Natural killer cell (primary cell): Measurements from ENCODE around the gene DHRS2. TPM values are rescaled to one million over a fixed set of nuclear protein-coding genes. Genes with fewer than 3 reads are reported as not detected.

Experiments
- ATAC-seq, 3 donors: fragments of 150-1000 bp in 2 of 3; fragments of 200-7000 bp in 1 of 3; cut with Tn5 transposase; 1 replicate in 1 of 3; 2 replicates in 2 of 3; pipeline ENCODE4 v1.10.0; 2021; ENCODE audit warnings: mild to moderate bottlenecking in 2 of 3, moderate library complexity in 2 of 3
- DNase-seq, 2 donors: peaks; one replicate each; pipeline versions ENCODE4 v3.0.0 to v3.0.0-alpha.2; 2013 to 2021; ENCODE audit warnings: mixed read lengths in 1 of 2
- H3K27ac ChIP-seq: one replicate; pipeline ENCODE4 v1.5.1; 2013; ENCODE audit warnings: mild to moderate bottlenecking, low read length
- H3K27me3 ChIP-seq: one replicate; pipeline ENCODE4 v1.6.1; 2013; ENCODE audit warnings: low read length; ENCODE audit not compliant: control insufficient read depth, insufficient read depth
- H3K36me3 ChIP-seq: one replicate; pipeline ENCODE4 v1.6.1; 2013; ENCODE audit warnings: low read length; ENCODE audit not compliant: control insufficient read depth, insufficient read depth
- H3K4me1 ChIP-seq: one replicate; pipeline ENCODE4 v1.6.1; 2013; ENCODE audit warnings: low read length; ENCODE audit not compliant: control insufficient read depth, insufficient read depth
- H3K4me3 ChIP-seq: one replicate; pipeline ENCODE4 v1.5.1; 2013; ENCODE audit warnings: low read length
- H3K9me3 ChIP-seq: one replicate; pipeline ENCODE4 v1.6.1; 2013; ENCODE audit warnings: low read length; ENCODE audit not compliant: control insufficient read depth, insufficient read depth
- H3K27ac Mint-ChIP-seq, 2 donors: one replicate each; pipeline ENCODE4 v1.8.0; 2022; ENCODE audit warnings: mild to moderate bottlenecking in 2 of 2, mixed read lengths in 2 of 2, moderate library complexity in 1 of 2
- H3K27me3 Mint-ChIP-seq, 2 donors: one replicate each; pipeline ENCODE4 v1.8.0; 2022; ENCODE audit warnings: low read depth in 2 of 2, mixed read lengths in 2 of 2
- H3K36me3 Mint-ChIP-seq: one replicate; pipeline ENCODE4 v1.8.0; 2022; ENCODE audit warnings: mixed read lengths
- H3K4me1 Mint-ChIP-seq, 2 donors: one replicate each; pipeline ENCODE4 v1.8.0; 2022; ENCODE audit warnings: mixed read lengths in 2 of 2
- H3K4me3 Mint-ChIP-seq: one replicate; pipeline ENCODE4 v1.8.0; 2022; ENCODE audit warnings: mild to moderate bottlenecking, moderate library complexity, mixed read lengths
- H3K9me3 Mint-ChIP-seq, 2 donors: one replicate each; pipeline ENCODE4 v1.8.0; 2022; ENCODE audit warnings: mixed read lengths in 2 of 2
- CTCF ChIP-seq: fragments of 200-600 bp; IDR thresholded peaks from one replicate; pipeline ENCODE4 v1.8.0; 2022; ENCODE audit warnings: antibody characterized with exemption
- WGBS: methylation state at CpG from one replicate; pipeline ENCODE4 v1.1.7; 2013; ENCODE audit warnings: missing lambda C conversion rate; ENCODE audit not compliant: insufficient coverage; 5-methylcytosine and 5-hydroxymethylcytosine counted together
- intact Hi-C: fragments of 100-400 bp; cut with micrococcal nuclease; formaldehyde crosslinking; loops from one replicate; pipeline ENCODE4 v1.14.2; 2022
- total RNA-seq, 4 donors: library from RNA; stranded (reverse); fragments of 120-200 nt in 1 of 4; gene quantifications; one replicate each; pipeline versions ENCODE4 v1.2.3 to v1.2.4, GENCODE V29; 2013 to 2022

DHRS2 gene
- total RNA-seq, 3 donors from 2014 or later (not counting 1 experiment from before 2014, with no cell fraction given): 0.50 TPM; not detected in 2

DNA sequence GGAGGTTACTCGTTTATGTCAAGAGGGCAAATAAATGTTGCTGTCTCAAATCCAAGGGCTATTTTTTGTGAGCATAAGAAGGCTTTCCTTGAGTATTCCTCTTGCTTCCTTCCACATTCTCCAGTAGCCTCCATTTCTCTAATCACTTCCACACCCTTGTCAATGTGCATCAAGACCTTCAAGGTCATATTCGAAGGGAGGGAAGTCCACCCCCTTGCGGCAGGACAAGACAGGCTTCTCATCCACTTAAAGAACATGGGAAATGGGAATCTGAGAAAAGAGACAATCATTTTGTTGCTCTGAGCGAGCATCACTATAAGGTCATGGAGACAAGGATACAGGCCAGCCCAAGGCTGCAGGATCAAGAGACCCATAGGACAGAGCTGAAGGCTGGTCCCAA, 13.2 kb upstream of the DHRS2 start:
- H3K4me1 ChIP-seq: no peaks in the 10 kb centered on the region
- intact Hi-C loops: no loop called here
- peaks cover 2% of the 10 kb centered on the region for H3K9me3 ChIP-seq
- DNase-seq (no peak), ATAC-seq (no peak)
- H3K27ac Mint-ChIP-seq: no peak overlapping the region
- peaks cover 11% of the 10 kb centered on the region for H3K36me3 Mint-ChIP-seq
- no peaks in the 10 kb centered on the region for H3K36me3 ChIP-seq
- no peak overlapping the region for H3K27ac ChIP-seq
- no peak for TF ChIP-seq CTCF
- no peak overlapping the region for H3K4me3 ChIP-seq
- H3K27me3 Mint-ChIP-seq: peaks cover 22 to 30% of the 10 kb centered on the region in 2 donors
- 79% methylated on average over 3 of the region's 4 CpGs for WGBS
- H3K27me3 ChIP-seq: no peaks in the 10 kb centered on the region
- H3K4me3 Mint-ChIP-seq: no peak overlapping the region
- peaks cover 0 to 4% of the 10 kb centered on the region in 2 donors for H3K9me3 Mint-ChIP-seq
- no peaks in the 10 kb centered on the region for H3K4me1 Mint-ChIP-seq

GRCh38 chr14:23623962-23624361, 12.2 kb upstream of the DHRS2 start:
- Mint-ChIP-seq H3K27me3 (peaks cover 19 to 24% of the 10 kb centered on the region in 2 donors), H3K9me3 (peaks cover 0 to 4% of the 10 kb centered on the region in 2 donors), H3K4me1 (no peaks in the 10 kb centered on the region), H3K4me3 (no peak overlapping the region), H3K36me3 (peaks cover 11% of the 10 kb centered on the region), H3K27ac (no peak overlapping the region)
- Histone ChIP-seq H3K27me3 (no peaks in the 10 kb centered on the region), H3K4me1 (no peaks in the 10 kb centered on the region), H3K4me3 (no peak overlapping the region), H3K9me3 (peaks cover 2% of the 10 kb centered on the region), H3K36me3 (no peaks in the 10 kb centered on the region), H3K27ac (no peak overlapping the region)
- intact Hi-C loops: no loop called here
- TF ChIP-seq CTCF: no peak
- ATAC-seq (no peak), DNase-seq (no peak)

DNA sequence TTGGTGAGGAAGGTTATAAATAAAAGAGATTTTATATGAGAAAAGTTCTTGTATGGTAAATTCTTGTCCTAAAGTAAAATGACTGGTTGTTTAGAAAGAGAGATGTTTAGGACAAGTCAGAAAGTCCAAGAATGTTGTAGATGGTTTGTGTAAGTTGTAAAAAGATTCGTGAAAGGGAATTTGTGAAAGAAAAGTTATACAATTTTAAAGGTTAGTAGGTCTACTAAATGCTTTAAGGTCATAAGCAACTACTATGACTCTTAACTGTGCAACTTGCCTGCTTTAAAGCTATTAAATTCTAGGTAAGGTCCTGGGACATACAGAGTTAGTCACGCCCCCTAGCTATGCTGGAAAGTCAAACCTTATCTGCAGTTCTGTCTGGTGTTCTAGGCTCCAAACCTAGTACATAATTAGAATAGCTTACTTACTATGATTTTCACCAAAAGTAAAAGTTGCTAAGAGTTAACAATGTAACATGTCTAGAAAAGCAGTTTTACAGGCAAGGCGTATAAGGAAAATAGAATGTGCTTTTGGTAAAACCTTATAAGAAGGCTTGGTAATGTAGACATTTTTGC, 11.2 kb upstream of the DHRS2 start:
- Histone ChIP-seq H3K9me3 (peaks cover 2% of the 10 kb centered on the region), H3K4me3 (no peak overlapping the region), H3K27me3 (no peaks in the 10 kb centered on the region), H3K4me1 (no peaks in the 10 kb centered on the region), H3K36me3 (no peaks in the 10 kb centered on the region), H3K27ac (no peak overlapping the region)
- 92% methylated on average over 3 of the region's 3 CpGs for WGBS
- DNase-seq (no peak), ATAC-seq (no peak)
- no peaks in the 10 kb centered on the region for H3K4me1 Mint-ChIP-seq
- peaks cover 19 to 20% of the 10 kb centered on the region in 2 donors for H3K27me3 Mint-ChIP-seq
- H3K9me3 Mint-ChIP-seq: peaks cover 0 to 4% of the 10 kb centered on the region in 2 donors
- intact Hi-C loops: no loop called here
- TF ChIP-seq CTCF: no peak
- no peak overlapping the region for H3K4me3 Mint-ChIP-seq
- peaks cover 11% of the 10 kb centered on the region for H3K36me3 Mint-ChIP-seq
- no peak overlapping the region for H3K27ac Mint-ChIP-seq

DNA sequence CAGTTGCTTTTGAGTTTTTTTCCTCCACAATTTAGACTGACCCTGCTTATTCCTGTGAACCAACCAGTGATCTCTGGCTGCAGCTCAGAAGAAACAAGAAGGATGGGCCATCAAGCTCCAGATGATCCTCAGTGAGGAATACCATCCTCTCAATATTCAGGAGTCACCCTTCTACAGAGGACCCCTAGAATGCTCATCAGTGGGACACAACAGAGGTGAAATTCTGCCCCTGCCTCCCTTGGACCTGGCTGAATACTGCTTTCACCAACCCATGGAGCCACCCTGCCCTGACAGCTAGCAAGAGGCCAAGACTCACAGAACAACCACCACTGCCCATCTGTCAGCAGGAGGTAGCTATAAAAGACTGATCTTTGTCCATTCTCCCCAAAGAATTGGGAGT, 9.2 kb upstream of the DHRS2 start:
- H3K36me3 Mint-ChIP-seq: peaks cover 11% of the 10 kb centered on the region
- ATAC-seq: no peak

More for the DNA sequence above, 9.2 kb upstream of the DHRS2 start:
- Mint-ChIP-seq H3K27ac (no peak overlapping the region), H3K4me3 (no peak overlapping the region), H3K9me3 (peaks cover 0 to 4% of the 10 kb centered on the region in 2 donors), H3K4me1 (peaks cover 2% of the 10 kb centered on the region in 2 donors), H3K27me3 (peaks cover 10 to 16% of the 10 kb centered on the region in 2 donors)
- intact Hi-C loops: no loop called here
- no peak for DNase-seq
- H3K27me3 ChIP-seq: no peaks in the 10 kb centered on the region
- H3K4me1 ChIP-seq: peaks cover 2% of the 10 kb centered on the region
- no peaks in the 10 kb centered on the region for H3K36me3 ChIP-seq
- no peak overlapping the region for H3K4me3 ChIP-seq
- TF ChIP-seq CTCF: no peak
- H3K9me3 ChIP-seq: peaks cover 2% of the 10 kb centered on the region
- no peak overlapping the region for H3K27ac ChIP-seq
